Spinal cord (tissue), 10 donors: ENCODE results near the gene RET. TPM values are rescaled to one million over a fixed set of nuclear protein-coding genes. Genes with fewer than 3 reads are reported as not detected.

Experiments used
- DNase-seq, 6 donors: peaks; one replicate each; pipeline versions ENCODE4 v3.0.0 to v3.0.0-alpha.2; 2013 to 2015; ENCODE audit warnings: low spot score in 6 of 6, low read depth in 4 of 6
- H3K27ac ChIP-seq: one replicate; pipeline ENCODE4 v1.5.1; 2013; ENCODE audit warnings: low read depth, low read length, control low read depth
- H3K27me3 ChIP-seq: one replicate; pipeline ENCODE4 v1.6.1; 2013; ENCODE audit warnings: low read length; ENCODE audit not compliant: control insufficient read depth, insufficient read depth
- H3K36me3 ChIP-seq: one replicate; pipeline ENCODE4 v1.6.1; 2013; ENCODE audit warnings: low read length; ENCODE audit not compliant: control insufficient read depth, insufficient read depth
- H3K4me1 ChIP-seq: one replicate; pipeline ENCODE4 v1.6.1; 2013; ENCODE audit warnings: low read length; ENCODE audit not compliant: control insufficient read depth, insufficient read depth
- H3K4me3 ChIP-seq: one replicate; pipeline ENCODE4 v1.5.1; 2013; ENCODE audit warnings: low read depth, low read length, control low read depth
- H3K9me3 ChIP-seq: one replicate; pipeline ENCODE4 v1.6.1; 2013; ENCODE audit warnings: low read length; ENCODE audit not compliant: control insufficient read depth, insufficient read depth
- WGBS: methylation state at CpG from one replicate; pipeline ENCODE4 v1.1.5; 2013; ENCODE audit warnings: missing lambda C conversion rate; ENCODE audit not compliant: insufficient coverage; 5-methylcytosine and 5-hydroxymethylcytosine counted together
- polyA plus RNA-seq, 2 donors: library from polyadenylated mRNA; unstranded; fragments of 120-200 nt; gene quantifications; one replicate each; pipeline ENCODE4 v1.2.1, GENCODE V29; 2013; ENCODE audit not compliant: insufficient read length in 2 of 2
- total RNA-seq, 2 donors: library from RNA; depleted of rRNA in 1 of 2; stranded (reverse); fragments of 120-200 nt in 1 of 2; fragments of >200 nt in 1 of 2; gene quantifications; one replicate each; pipeline versions ENCODE4 v1.2.3 to v1.2.4, GENCODE V29; 2013 to 2014
- donor health status: healthy.

The RET gene
- total and polyA plus RNA-seq, 4 donors: 9.5 to 49.9 (median 38.4) TPM

GRCh38 chr10:43128331-43128730, 51.5 kb downstream of the RET start:
- no peak for DNase-seq
- H3K27me3 ChIP-seq: no peaks in the 10 kb centered on the region
- no peaks in the 10 kb centered on the region for H3K4me1 ChIP-seq
- no peak overlapping the region for H3K27ac ChIP-seq
- 82% methylated on average over 7 of the region's 8 CpGs for WGBS
- no peaks in the 10 kb centered on the region for H3K9me3 ChIP-seq
- H3K36me3 ChIP-seq: peaks cover 26% of the 10 kb centered on the region
- H3K4me3 ChIP-seq: no peak overlapping the region

DNA sequence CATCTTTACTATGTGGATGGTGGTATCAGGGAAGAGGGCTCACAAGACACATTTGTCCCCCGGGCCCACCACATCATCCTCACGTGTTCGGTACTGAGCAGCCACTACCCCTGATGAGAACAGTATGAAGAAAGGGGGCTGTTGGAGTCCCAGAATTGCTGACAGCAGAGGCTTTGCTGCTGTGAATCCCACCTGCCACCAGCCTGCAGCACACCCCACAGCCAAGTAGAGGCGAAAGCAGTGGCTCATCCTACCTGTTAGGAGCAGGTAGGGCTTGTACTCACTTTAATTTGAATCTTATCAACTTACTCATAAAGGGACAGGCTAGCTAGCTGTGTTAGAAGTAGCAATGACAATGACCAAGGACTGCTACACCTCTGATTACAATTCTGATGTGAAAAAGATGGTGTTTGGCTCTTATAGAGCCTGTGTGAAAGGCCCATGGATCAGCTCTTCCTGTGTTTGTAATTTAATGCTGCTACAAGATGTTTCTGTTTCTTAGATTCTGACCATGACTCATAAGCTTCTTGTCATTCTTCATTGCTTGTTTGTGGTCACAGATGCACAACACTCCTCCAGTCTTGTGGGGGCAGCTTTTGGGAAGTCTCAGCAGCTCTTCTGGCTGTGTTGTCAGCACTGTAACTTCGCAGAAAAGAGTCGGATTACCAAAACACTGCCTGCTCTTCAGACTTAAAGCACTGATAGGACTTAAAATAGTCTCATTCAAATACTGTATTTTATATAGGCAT, 52.3 kb downstream of the RET start:
- peaks cover 18% of the 10 kb centered on the region for H3K36me3 ChIP-seq
- H3K4me1 ChIP-seq: no peaks in the 10 kb centered on the region
- no peak overlapping the region for H3K4me3 ChIP-seq
- no CpG with 5 or more reads among the region's 6 CpGs for WGBS
- H3K27me3 ChIP-seq: no peaks in the 10 kb centered on the region
- no peak overlapping the region for H3K27ac ChIP-seq
- H3K9me3 ChIP-seq: no peaks in the 10 kb centered on the region
- no peak for DNase-seq

DNA sequence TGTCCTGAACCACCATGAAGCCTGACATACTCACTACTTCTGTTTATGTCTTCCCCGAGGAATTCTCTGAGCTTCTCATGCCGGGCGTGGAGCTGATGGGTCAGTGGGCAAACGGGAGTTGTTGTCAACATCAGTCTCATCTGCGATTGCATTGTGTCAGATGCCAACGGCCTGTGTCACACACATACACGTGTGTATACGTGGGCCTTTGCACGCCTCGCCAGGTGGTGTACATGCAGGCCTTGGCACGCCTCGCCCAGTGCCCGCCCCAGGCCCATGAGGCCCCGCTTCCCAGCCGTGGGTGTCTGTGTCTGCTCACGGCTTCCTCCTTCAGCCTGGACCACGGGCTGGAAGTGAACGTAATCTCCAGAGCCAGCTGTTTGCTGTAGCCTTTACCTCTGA, 53.9 kb downstream of the RET start:
- no peaks in the 10 kb centered on the region for H3K9me3 ChIP-seq
- peaks cover 11% of the 10 kb centered on the region for H3K36me3 ChIP-seq
- H3K4me3 ChIP-seq: no peak overlapping the region
- 87% methylated on average over 16 of the region's 18 CpGs for WGBS
- no peaks in the 10 kb centered on the region for H3K4me1 ChIP-seq
- no peaks in the 10 kb centered on the region for H3K27me3 ChIP-seq
- no peak overlapping the region for H3K27ac ChIP-seq
- DNase-seq: no peak

DNA sequence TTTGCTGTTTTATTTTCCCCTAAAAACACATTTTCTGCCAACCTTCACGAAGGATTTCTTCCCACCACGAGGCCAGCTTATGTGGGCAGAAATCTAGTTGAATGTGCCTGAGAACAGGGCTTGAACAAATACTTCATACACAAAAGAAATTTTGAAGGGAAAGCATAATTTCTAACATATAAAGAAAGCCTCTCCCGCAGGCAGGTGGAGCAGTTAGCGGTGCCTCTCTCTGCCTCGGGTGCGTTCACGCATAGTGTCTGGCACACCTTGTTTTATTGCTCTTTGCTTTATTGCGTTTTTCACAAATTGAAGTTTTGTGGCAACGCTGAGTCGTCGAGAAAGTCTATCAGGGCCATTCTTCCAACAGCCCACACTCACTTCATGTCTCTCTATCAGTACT, 54.4 kb downstream of the RET start:
- Histone ChIP-seq H3K27me3 (no peaks in the 10 kb centered on the region), H3K27ac (no peak overlapping the region), H3K9me3 (no peaks in the 10 kb centered on the region), H3K4me3 (no peak overlapping the region), H3K4me1 (no peaks in the 10 kb centered on the region), H3K36me3 (peaks cover 6% of the 10 kb centered on the region)
- no peak for DNase-seq
- WGBS: 81% methylated on average over 6 of the region's 11 CpGs

- Histone ChIP-seq H3K36me3 (peaks cover 5% of the 10 kb centered on the region), H3K27me3 (no peaks in the 10 kb centered on the region), H3K4me3 (no peak overlapping the region), H3K4me1 (peaks cover under 1% of the 10 kb centered on the region), H3K9me3 (no peaks in the 10 kb centered on the region), H3K27ac (no peak overlapping the region)
- DNase-seq: no peak
- WGBS: 90% methylated on average over 6 of the region's 6 CpGs
Observed at GRCh38 chr10:43131906-43132305, 55.0 kb downstream of the RET start.

DNA sequence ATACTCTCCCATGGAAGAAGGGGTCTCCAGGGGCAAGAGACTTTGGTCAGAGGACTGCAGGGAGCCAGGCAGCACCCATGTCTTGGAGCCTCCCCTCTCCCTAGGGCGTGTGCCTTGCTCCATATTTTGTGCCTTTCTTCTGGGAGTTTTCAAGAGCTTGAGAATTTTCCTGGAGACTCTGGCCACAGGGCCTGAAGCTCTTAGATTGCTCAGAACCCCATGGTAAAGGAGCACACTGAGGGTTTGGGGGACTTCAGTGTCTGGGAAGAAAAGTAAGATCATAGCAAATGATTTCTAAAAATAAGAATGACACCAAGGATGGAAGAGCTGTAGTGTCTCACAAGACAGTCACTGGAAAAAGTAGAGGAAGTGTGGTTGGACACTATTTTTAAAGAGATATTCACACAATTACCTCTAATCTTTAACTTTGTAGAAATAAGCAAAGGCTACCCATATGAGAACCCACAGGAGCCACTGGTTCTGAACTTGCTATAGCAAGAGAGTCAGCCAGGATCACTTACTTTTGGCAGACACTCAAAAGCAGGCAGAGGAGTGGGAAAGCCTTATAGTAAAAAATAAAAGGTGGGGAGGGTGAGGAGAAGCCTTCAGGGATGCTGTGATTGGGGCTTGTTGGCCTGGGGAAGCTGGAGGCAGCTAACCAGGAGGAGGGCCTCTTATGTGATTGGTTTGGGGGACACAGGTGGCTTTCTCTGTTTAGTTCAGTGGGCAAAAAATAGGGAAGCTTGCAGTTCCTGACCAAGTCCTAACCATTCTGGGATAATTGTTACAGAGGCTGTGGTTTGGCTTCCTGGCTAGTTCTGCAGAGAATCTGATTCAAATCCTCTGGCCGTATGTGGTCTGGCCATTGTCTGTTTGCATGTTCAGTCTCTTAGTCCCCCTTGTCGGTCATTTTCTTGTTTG, 56.3 kb downstream of the RET start:
- Histone ChIP-seq H3K4me3 (no peak overlapping the region), H3K27me3 (no peaks in the 10 kb centered on the region), H3K4me1 (peaks cover 7% of the 10 kb centered on the region), H3K27ac (no peak overlapping the region), H3K9me3 (no peaks in the 10 kb centered on the region), H3K36me3 (peaks cover 2% of the 10 kb centered on the region)
- DNase-seq: no peak
- 78% methylated on average over 2 of the region's 3 CpGs for WGBS

DNA sequence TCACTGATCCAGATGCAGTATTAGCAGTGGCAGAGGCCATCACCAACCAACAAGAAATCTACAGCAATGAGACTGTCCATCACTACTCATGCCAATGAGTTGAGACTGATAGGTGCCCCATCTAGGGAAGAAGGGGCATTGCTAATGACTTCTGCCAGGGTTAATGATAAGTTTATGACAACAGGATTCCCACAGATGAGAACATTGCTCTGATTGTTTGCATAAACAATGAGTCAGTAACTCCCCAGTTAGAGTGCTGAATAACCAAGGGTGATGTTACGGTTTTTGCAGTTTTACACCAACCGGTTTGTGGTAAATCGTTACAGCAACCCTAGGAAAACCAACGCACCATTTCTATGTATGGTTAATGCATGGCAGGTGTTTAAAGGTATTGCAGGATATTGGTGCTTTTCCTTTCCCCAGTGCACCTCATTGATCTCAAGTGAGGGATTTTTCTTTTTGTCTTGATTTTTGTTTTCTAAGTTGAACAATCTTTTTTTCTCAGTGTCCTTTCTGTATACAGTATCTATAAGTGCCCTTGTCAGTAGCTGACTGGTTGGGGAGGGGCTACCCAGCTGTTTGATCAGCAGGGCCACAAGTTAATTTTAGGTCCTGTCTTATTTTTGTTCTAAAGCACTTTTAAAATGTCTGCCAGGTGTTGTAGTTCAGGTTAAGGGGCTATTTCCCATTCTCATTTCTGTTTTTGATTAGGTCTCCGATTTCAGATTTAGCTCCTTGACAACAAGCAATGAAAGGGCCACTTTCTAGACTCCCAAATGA, 57.4 kb downstream of the RET start:
- peaks cover 7% of the 10 kb centered on the region for H3K4me1 ChIP-seq
- H3K27ac ChIP-seq: no peak overlapping the region
- H3K36me3 ChIP-seq: peaks cover 2% of the 10 kb centered on the region
- H3K9me3 ChIP-seq: no peaks in the 10 kb centered on the region
- H3K27me3 ChIP-seq: no peaks in the 10 kb centered on the region
- no peak for DNase-seq
- no peak overlapping the region for H3K4me3 ChIP-seq
- WGBS: 90% methylated on average over 4 of the region's 5 CpGs

GRCh38 chr10:43135064-43135463, 58.2 kb downstream of the RET start:
- H3K4me3 ChIP-seq: no peak overlapping the region
- no peak for DNase-seq
- H3K4me1 ChIP-seq: peaks cover 12% of the 10 kb centered on the region
- H3K36me3 ChIP-seq: peaks cover 2% of the 10 kb centered on the region
- WGBS: 95% methylated on average over 5 of the region's 5 CpGs
- H3K9me3 ChIP-seq: no peaks in the 10 kb centered on the region
- no peaks in the 10 kb centered on the region for H3K27me3 ChIP-seq
- no peak overlapping the region for H3K27ac ChIP-seq

- Histone ChIP-seq H3K36me3 (peaks cover 2% of the 10 kb centered on the region), H3K4me3 (no peak overlapping the region), H3K4me1 (peaks cover 12% of the 10 kb centered on the region), H3K27ac (no peak overlapping the region), H3K27me3 (no peaks in the 10 kb centered on the region), H3K9me3 (no peaks in the 10 kb centered on the region)
- 88% methylated on average over 1 of the region's 2 CpGs for WGBS
- DNase-seq: no peak
Observed at GRCh38 chr10:43135656-43136055, 58.8 kb downstream of the RET start.
